Astrocyte of the hippocampus (primary cell): ENCODE data around the gene SKIC8.
"Not testable (repeated sequence)": the region's sequence is repeated elsewhere in the genome, so short reads cannot be mapped to it uniquely, and the experiment has no call there.

Experiments
- DNase-seq: peaks from one replicate; pipeline ENCODE4 v3.0.0; 2011; ENCODE audit warnings: low read depth, low spot score

Gene SKIC8

GRCh38 chr15:78256044-78256437, 43.4 kb downstream of the SKIC8 start:
- no peak for DNase-seq

- DNase-seq = no peak
Measured at GRCh38 chr15:78255421-78256043, 43.9 kb downstream of the SKIC8 start.

GRCh38 chr15:78251136-78251535, 48.3 kb downstream of the SKIC8 start:
- DNase-seq = no peak

GRCh38 chr15:78249131-78249530, 50.3 kb downstream of the SKIC8 start:
- DNase-seq = no peak

GRCh38 chr15:78247911-78248310, 51.5 kb downstream of the SKIC8 start:
- no peak for DNase-seq

GRCh38 chr15:78245976-78246620, 53.3 kb downstream of the SKIC8 start:
- DNase-seq = not testable (repeated sequence)

GRCh38 chr15:78245392-78245791, 54.0 kb downstream of the SKIC8 start:
- DNase-seq = not testable (repeated sequence)

- DNase-seq = no peak
Measured at GRCh38 chr15:78244893-78245292, 54.5 kb downstream of the SKIC8 start.

GRCh38 chr15:78244101-78244500, 55.3 kb downstream of the SKIC8 start:
- DNase-seq = no peak

- peak; percentile 74 for DNase-seq
Measured at GRCh38 chr15:78243491-78243941, 55.9 kb downstream of the SKIC8 start.

- DNase-seq = no peak
Measured at GRCh38 chr15:78243058-78243457, 56.4 kb downstream of the SKIC8 start.

- DNase-seq = no peak
Measured at GRCh38 chr15:78242128-78242527, 57.3 kb downstream of the SKIC8 start.

GRCh38 chr15:78241017-78241416, 58.4 kb downstream of the SKIC8 start:
- peak; percentile 90 for DNase-seq

- DNase-seq = no peak
Measured at GRCh38 chr15:78239811-78240210, 59.6 kb downstream of the SKIC8 start.

GRCh38 chr15:78237146-78237545, 62.3 kb downstream of the SKIC8 start:
- DNase-seq = no peak

- DNase-seq = no peak
Measured at GRCh38 chr15:78236491-78236890, 62.9 kb downstream of the SKIC8 start.

- peak; percentile 59 for DNase-seq
Measured at GRCh38 chr15:78234515-78235040, 64.8 kb downstream of the SKIC8 start, which contains the start of gene ACSBG1. Gene ACSBG1 (minus strand): TSS chr15:78234565. CDS start chr15:78234501, 64 bp downstream.

- no peak for DNase-seq
Measured at GRCh38 chr15:78233496-78233895, 65.9 kb downstream of the SKIC8 start.
